ENCODE data around the gene FGFBP3.

The FGFBP3 gene

GRCh38 chr10:91907033-91907594 lies 2.2 kb downstream of the FGFBP3 start:
- no peak overlapping the region for H3K9ac ChIP-seq (ENCODE audit: low read length)
- peaks cover 18% of the 10 kb centered on the region for H3K4me1 ChIP-seq (ENCODE audit: insufficient read depth, low read length, severe bottlenecking)
- no peak for TF ChIP-seq EZH2 (IDR thresholded peaks at IDR 0.05; ENCODE audit: borderline replicate concordance, low read length)

DNA sequence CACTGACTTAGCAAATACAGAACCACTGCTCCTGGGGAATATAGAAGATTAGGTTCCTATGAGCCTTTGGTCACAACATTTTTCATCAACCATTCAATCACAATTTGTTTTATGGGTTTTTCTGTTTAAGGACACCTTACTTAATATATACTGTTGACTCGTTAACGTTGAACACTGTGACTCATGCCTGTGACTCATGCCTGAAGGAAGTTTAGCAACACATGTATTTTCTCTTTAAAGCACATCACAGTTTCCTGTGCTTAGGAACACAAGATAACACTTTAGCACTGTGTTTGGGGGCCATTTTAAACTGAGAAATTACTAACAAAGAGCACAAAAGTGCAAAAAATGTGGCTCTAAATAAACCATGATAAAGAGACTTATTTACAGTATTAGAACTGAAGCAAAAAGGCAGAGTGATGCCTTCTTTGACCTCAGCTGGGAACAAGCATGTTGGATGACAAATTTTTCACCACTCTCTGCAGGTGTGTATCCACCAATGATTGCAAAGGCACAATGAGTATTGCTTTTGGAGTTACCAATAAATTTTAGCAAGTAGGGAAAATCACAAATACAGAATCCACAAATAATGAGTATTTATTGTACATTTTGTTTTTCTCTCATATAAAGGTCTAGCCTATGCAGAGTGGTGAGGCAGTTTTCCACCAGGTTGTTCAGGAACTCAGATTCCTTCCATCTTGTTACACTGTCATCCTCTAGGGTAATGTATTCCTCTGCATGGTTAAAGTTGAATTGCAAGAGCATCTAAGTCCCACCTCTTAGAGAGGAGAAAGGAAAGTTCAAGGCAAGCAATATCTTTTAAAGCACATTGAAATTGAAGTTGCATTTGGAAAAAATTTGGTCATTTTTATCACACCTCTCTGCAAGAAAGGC lies 7.3 kb downstream of the FGFBP3 start:
- Histone ChIP-seq H3K9ac (ENCODE audit: low read length) (no peak overlapping the region), H3K79me2 (ENCODE audit: insufficient read depth, low read length) (no peaks in the 10 kb centered on the region), H4K20me1 (ENCODE audit: insufficient read depth, low read length) (no peaks in the 10 kb centered on the region), H3K9me2 (ENCODE audit: low read depth, low read length) (no peaks in the 10 kb centered on the region), H3K36me3 (ENCODE audit: insufficient read depth, low read length) (no peaks in the 10 kb centered on the region), H3F3A (ENCODE audit: insufficient read depth, low read length) (no peaks in the 10 kb centered on the region), H3K9me3 (ENCODE audit: low read length) (no peaks in the 10 kb centered on the region), H3K4me2 (ENCODE audit: low read length) (no peak overlapping the region), H3K4me1 (ENCODE audit: insufficient read depth, low read length, severe bottlenecking) (no peaks in the 10 kb centered on the region), H3K27me3 (ENCODE audit: insufficient read depth, low read length) (no peaks in the 10 kb centered on the region), H3K4me3 (ENCODE audit: low read depth, low read length, poor library complexity, severe bottlenecking) (no peak overlapping the region), H2AFZ (ENCODE audit: low read length) (no peak overlapping the region), H3K27ac (ENCODE audit: low read depth, low read length, poor library complexity, severe bottlenecking) (no peak overlapping the region)
- no peak for TF ChIP-seq EZH2 (IDR thresholded peaks at IDR 0.05; ENCODE audit: borderline replicate concordance, low read length)
- TF ChIP-seq, protein P1, sequence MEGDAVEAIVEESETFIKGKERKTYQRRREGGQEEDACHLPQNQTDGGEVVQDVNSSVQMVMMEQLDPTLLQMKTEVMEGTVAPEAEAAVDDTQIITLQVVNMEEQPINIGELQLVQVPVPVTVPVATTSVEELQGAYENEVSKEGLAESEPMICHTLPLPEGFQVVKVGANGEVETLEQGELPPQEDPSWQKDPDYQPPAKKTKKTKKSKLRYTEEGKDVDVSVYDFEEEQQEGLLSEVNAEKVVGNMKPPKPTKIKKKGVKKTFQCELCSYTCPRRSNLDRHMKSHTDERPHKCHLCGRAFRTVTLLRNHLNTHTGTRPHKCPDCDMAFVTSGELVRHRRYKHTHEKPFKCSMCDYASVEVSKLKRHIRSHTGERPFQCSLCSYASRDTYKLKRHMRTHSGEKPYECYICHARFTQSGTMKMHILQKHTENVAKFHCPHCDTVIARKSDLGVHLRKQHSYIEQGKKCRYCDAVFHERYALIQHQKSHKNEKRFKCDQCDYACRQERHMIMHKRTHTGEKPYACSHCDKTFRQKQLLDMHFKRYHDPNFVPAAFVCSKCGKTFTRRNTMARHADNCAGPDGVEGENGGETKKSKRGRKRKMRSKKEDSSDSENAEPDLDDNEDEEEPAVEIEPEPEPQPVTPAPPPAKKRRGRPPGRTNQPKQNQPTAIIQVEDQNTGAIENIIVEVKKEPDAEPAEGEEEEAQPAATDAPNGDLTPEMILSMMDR (IDR thresholded peaks at IDR 0.05; ENCODE audit: low read length), result no peak

More at GRCh38 chr10:91907033-91907594, 2.2 kb downstream of the FGFBP3 start:
- H3F3A ChIP-seq (ENCODE audit: insufficient read depth, low read length), result no peaks in the 10 kb centered on the region
- no peak overlapping the region for H3K27ac ChIP-seq (ENCODE audit: low read depth, low read length, poor library complexity, severe bottlenecking)
- no peak overlapping the region for H3K4me3 ChIP-seq (ENCODE audit: low read depth, low read length, poor library complexity, severe bottlenecking)
- no peaks in the 10 kb centered on the region for H3K9me3 ChIP-seq (ENCODE audit: low read length)
- no peaks in the 10 kb centered on the region for H3K9me2 ChIP-seq (ENCODE audit: low read depth, low read length)
- no peaks in the 10 kb centered on the region for H4K20me1 ChIP-seq (ENCODE audit: insufficient read depth, low read length)
- no peaks in the 10 kb centered on the region for H3K36me3 ChIP-seq (ENCODE audit: insufficient read depth, low read length)
- no peak overlapping the region for H2AFZ ChIP-seq (ENCODE audit: low read length)
- H3K79me2 ChIP-seq (ENCODE audit: insufficient read depth, low read length), result no peaks in the 10 kb centered on the region
- no peaks in the 10 kb centered on the region for H3K27me3 ChIP-seq (ENCODE audit: insufficient read depth, low read length)
- peak overlapping the region; percentile 12; the same call in 1 of the 2 replicates for H3K4me2 ChIP-seq (ENCODE audit: low read length)

DNA sequence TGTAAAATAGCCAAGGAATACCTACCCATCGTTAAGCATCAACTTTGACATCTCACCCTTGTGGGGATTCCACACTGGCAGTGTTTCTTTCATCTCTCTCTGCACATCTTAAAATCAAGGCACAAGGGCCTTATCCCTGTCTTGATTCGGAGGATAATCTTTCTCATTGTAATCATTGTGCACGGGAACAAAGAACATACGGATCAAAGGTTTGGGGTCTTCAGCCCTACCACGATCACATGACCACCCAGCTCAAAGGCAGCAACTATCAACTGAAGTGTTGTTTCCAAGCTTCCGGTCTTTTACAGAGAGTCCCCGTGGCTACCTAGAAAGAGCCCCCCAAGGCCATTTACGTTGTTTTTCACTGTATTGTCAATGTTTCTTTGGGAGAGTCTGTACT lies 11.9 kb downstream of the FGFBP3 start:
- Histone ChIP-seq H4K20me1 (ENCODE audit: insufficient read depth, low read length) (no peaks in the 10 kb centered on the region), H3K36me3 (ENCODE audit: insufficient read depth, low read length) (no peaks in the 10 kb centered on the region), H3K9me2 (ENCODE audit: low read depth, low read length) (no peaks in the 10 kb centered on the region), H2AFZ (ENCODE audit: low read length) (no peak overlapping the region), H3K9me3 (ENCODE audit: low read length) (no peaks in the 10 kb centered on the region), H3F3A (ENCODE audit: insufficient read depth, low read length) (no peaks in the 10 kb centered on the region), H3K27me3 (ENCODE audit: insufficient read depth, low read length) (no peaks in the 10 kb centered on the region), H3K4me3 (ENCODE audit: low read depth, low read length, poor library complexity, severe bottlenecking) (no peak overlapping the region), H3K79me2 (ENCODE audit: insufficient read depth, low read length) (no peaks in the 10 kb centered on the region), H3K27ac (ENCODE audit: low read depth, low read length, poor library complexity, severe bottlenecking) (no peak overlapping the region), H3K9ac (ENCODE audit: low read length) (no peak overlapping the region), H3K4me2 (ENCODE audit: low read length) (no peak overlapping the region), H3K4me1 (ENCODE audit: insufficient read depth, low read length, severe bottlenecking) (no peaks in the 10 kb centered on the region)
- TF ChIP-seq, protein P1 (IDR thresholded peaks at IDR 0.05; ENCODE audit: low read length), result no peak
- no peak for TF ChIP-seq EZH2 (IDR thresholded peaks at IDR 0.05; ENCODE audit: borderline replicate concordance, low read length)

Measured in OCI-LY1 (cell line).